H9 (cell line): ENCODE results near the gene ZMYND11. TPM values are rescaled to one million over a fixed set of nuclear protein-coding genes. Genes with fewer than 3 reads are reported as not detected.

Experiments
- DNase-seq: peaks from one replicate; pipeline ENCODE4 v3.0.0-alpha.2; 2017
- H2AFZ ChIP-seq: one replicate; pipeline ENCODE4 v1.6.1; 2013; ENCODE audit warnings: mild to moderate bottlenecking, low read length, control low read depth, moderate library complexity
- H2AK5ac ChIP-seq: 2 replicates; pipeline ENCODE4 v1.6.1; 2013; ENCODE audit warnings: low read length, control low read depth, mixed read lengths; ENCODE audit not compliant: insufficient read length
- H2BK120ac ChIP-seq: one replicate; pipeline ENCODE4 v1.6.1; 2013; ENCODE audit warnings: low read depth, mild to moderate bottlenecking, low read length, control low read depth, inconsistent platforms; ENCODE audit not compliant: poor library complexity, severe bottlenecking
- H2BK12ac ChIP-seq: 2 replicates; pipeline ENCODE4 v1.6.1; 2013; ENCODE audit warnings: low read length, control low read depth, mixed read lengths, low read depth; ENCODE audit not compliant: insufficient read length
- H2BK15ac ChIP-seq: 2 replicates; pipeline ENCODE4 v1.6.1; 2013; ENCODE audit warnings: low read depth, low read length, control low read depth
- H2BK20ac ChIP-seq: one replicate; pipeline ENCODE4 v1.6.1; 2013; ENCODE audit warnings: low read depth, mild to moderate bottlenecking, low read length, control low read depth, inconsistent platforms; ENCODE audit not compliant: poor library complexity, severe bottlenecking
- H2BK5ac ChIP-seq: 2 replicates; pipeline ENCODE4 v1.6.1; 2013; ENCODE audit warnings: low read length, control low read depth, mixed read lengths; ENCODE audit not compliant: insufficient read length
- H3K14ac ChIP-seq: 2 replicates; pipeline ENCODE4 v1.6.1; 2013; ENCODE audit warnings: low read length, control low read depth; ENCODE audit not compliant: insufficient read depth
- H3K18ac ChIP-seq: 2 replicates; pipeline ENCODE4 v1.6.1; 2013; ENCODE audit warnings: low read depth, mild to moderate bottlenecking, mixed read lengths, low read length, control low read depth; ENCODE audit not compliant: insufficient read length
- H3K23ac ChIP-seq: 2 replicates; pipeline ENCODE4 v1.6.1; 2013; ENCODE audit warnings: low read length, control low read depth, mixed read lengths, low read depth; ENCODE audit not compliant: insufficient read length
- H3K23me2 ChIP-seq: 2 replicates; pipeline ENCODE4 v1.6.1; 2013; ENCODE audit warnings: low read depth, mild to moderate bottlenecking, mixed read lengths, low read length, control low read depth; ENCODE audit not compliant: insufficient read length, poor library complexity, severe bottlenecking
- H3K27ac ChIP-seq: 2 replicates; pipeline ENCODE4 v1.5.1; 2013; ENCODE audit warnings: low read length, control low read depth, mixed read lengths, low read depth; ENCODE audit not compliant: insufficient read length
- H3K27me3 ChIP-seq: 2 replicates; pipeline ENCODE4 v1.6.1; 2013; ENCODE audit warnings: low read length, control low read depth, inconsistent platforms; ENCODE audit not compliant: insufficient read depth
- H3K4ac ChIP-seq: 2 replicates; pipeline ENCODE4 v1.6.1; 2013; ENCODE audit warnings: low read depth, mild to moderate bottlenecking, control low read depth, inconsistent platforms, low read length, moderate library complexity
- H3K4me1 ChIP-seq: 2 replicates; pipeline ENCODE4 v1.6.1; 2013; ENCODE audit warnings: low read length, control low read depth, inconsistent platforms; ENCODE audit not compliant: insufficient read depth
- H3K4me2 ChIP-seq: 2 replicates; pipeline ENCODE4 v1.6.1; 2013; ENCODE audit warnings: low read length, control low read depth, mixed read lengths; ENCODE audit not compliant: insufficient read length, insufficient read depth
- H3K56ac ChIP-seq: 2 replicates; pipeline ENCODE4 v1.6.1; 2013; ENCODE audit warnings: low read depth, mild to moderate bottlenecking, mixed read lengths, low read length, control low read depth; ENCODE audit not compliant: insufficient read length
- H3K79me1 ChIP-seq: 2 replicates; pipeline ENCODE4 v1.6.1; 2013; ENCODE audit warnings: low read depth, mild to moderate bottlenecking, moderate library complexity, low read length, control low read depth, inconsistent platforms; ENCODE audit not compliant: insufficient read depth, poor library complexity, severe bottlenecking
- H3K79me2 ChIP-seq: 2 replicates; pipeline ENCODE4 v1.6.1; 2013; ENCODE audit warnings: low read length, control low read depth, inconsistent platforms; ENCODE audit not compliant: insufficient read depth
- H3K9ac ChIP-seq: 2 replicates; pipeline ENCODE4 v1.6.1; 2013; ENCODE audit warnings: low read length, control low read depth, mixed read lengths; ENCODE audit not compliant: insufficient read length; ENCODE audit errors: extremely low read depth
- H3K9me3 ChIP-seq: one replicate; pipeline ENCODE4 v1.6.1; 2013; ENCODE audit warnings: low read depth, low read length, inconsistent platforms; ENCODE audit not compliant: control insufficient read depth
- H3T11ph ChIP-seq: one replicate; pipeline ENCODE4 v1.6.1; 2013; ENCODE audit warnings: mild to moderate bottlenecking, low read length, control low read depth, inconsistent platforms
- H4K20me1 ChIP-seq: one replicate; pipeline ENCODE4 v1.6.1; 2013; ENCODE audit not compliant: control insufficient read depth, insufficient read length, insufficient read depth
- H4K5ac ChIP-seq: 2 replicates; pipeline ENCODE4 v1.6.1; 2013; ENCODE audit warnings: low read depth, mild to moderate bottlenecking, mixed read lengths, low read length, control low read depth; ENCODE audit not compliant: insufficient read length
- H4K8ac ChIP-seq: replicated peaks from 2 replicates; pipeline ENCODE4 v1.6.1; 2013; ENCODE audit warnings: low read length, control low read depth, mixed read lengths, low read depth; ENCODE audit not compliant: insufficient read length
- H4K91ac ChIP-seq: 2 replicates; pipeline ENCODE4 v1.6.1; 2013; ENCODE audit warnings: low read depth, mild to moderate bottlenecking, moderate library complexity, mixed read lengths, low read length, control low read depth; ENCODE audit not compliant: insufficient read length
- H3K27ac Mint-ChIP-seq, 3 experiments: 2 replicates in 2 of 3; 3 replicates in 1 of 3; pipeline ENCODE4 v1.8.0; 2020 to 2021; ENCODE audit warnings: mixed read lengths in 3 of 3, mild to moderate bottlenecking in 1 of 3, moderate library complexity in 1 of 3
- H3K27me3 Mint-ChIP-seq: 2 replicates; pipeline ENCODE4 v1.8.0; 2021; ENCODE audit warnings: low read depth, mild to moderate bottlenecking, moderate library complexity, mixed read lengths
- H3K36me3 Mint-ChIP-seq, 3 experiments: 2 replicates in 2 of 3; 3 replicates in 1 of 3; pipeline ENCODE4 v1.8.0; 2020 to 2021; ENCODE audit warnings: low read depth in 3 of 3, mixed read lengths in 3 of 3; ENCODE audit not compliant: insufficient read depth in 1 of 3
- H3K4me1 Mint-ChIP-seq, 2 experiments: 2 replicates each; pipeline ENCODE4 v1.8.0; 2020; ENCODE audit warnings: mixed read lengths in 2 of 2
- H3K4me3 Mint-ChIP-seq, 2 experiments: 2 replicates in 1 of 2; 3 replicates in 1 of 2; pipeline ENCODE4 v1.8.0; 2020 to 2021; ENCODE audit warnings: mild to moderate bottlenecking in 2 of 2, mixed read lengths in 2 of 2, moderate library complexity in 1 of 2
- H3K9me3 Mint-ChIP-seq, 2 experiments: 2 replicates in 1 of 2; 3 replicates in 1 of 2; pipeline ENCODE4 v1.8.0; 2020; ENCODE audit warnings: mild to moderate bottlenecking in 2 of 2, mixed read lengths in 2 of 2, moderate library complexity in 1 of 2
- WGBS: extraction: QIAGEN DNeasy Blood & Tissue Kit; methylation state at CpG from one replicate; pipeline ENCODE4 v1.1.7; 2013; ENCODE audit warnings: missing lambda C conversion rate, low lambda C conversion rate, mixed read lengths; ENCODE audit not compliant: insufficient read length; ENCODE audit errors: extremely low coverage; 5-methylcytosine and 5-hydroxymethylcytosine counted together
- total RNA-seq: library from RNA; stranded (reverse); gene quantifications from 2 replicates; pipeline ENCODE4 v1.2.1, GENCODE V29; 2021
- TF ChIP-seq, protein P1 (sequence below): fragments of 200-600 bp; sonication (generic); conservative IDR thresholded peaks from 3 replicates; pipeline ENCODE4 v1.8.0; 2021; ENCODE audit warnings: antibody characterized with exemption, mild to moderate bottlenecking

The ZMYND11 gene
- total RNA-seq, 1 experiment from 2014 or later, result 33.7 TPM

DNA sequence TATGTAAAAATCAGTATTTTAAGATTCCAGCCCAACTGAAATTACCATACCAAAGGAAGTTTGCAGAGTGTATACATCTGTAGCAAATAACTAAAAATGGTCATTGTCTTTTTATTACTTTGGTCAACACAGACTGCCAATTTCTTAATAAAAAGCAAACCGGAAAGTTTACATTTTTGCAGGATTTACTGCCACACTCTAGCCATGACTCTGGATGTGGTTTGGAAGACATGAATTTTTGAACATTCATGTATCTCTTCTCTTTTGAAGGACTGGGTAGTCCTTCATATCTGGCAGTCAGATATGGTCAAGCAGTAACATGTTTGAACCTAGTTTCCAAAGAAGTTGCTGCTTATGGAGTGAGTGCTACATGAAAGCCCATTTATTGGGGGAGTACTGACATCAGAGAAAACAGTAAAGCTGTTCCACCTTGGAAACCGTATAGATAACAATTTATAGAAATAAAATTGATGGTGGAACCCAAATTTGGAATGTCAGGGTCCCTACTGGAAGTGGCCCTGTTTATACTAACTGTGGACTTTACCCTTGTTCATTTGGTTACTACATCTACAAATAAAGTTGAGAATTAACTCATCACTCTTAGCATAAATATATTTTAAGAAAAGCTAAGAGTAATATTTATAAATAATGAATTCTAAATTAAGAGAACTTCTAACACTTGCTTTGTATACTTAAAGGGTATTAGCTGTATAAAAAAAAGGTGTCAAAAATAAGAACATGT lies 84.6 kb downstream of the ZMYND11 start:
- no CpG with 5 or more reads among the region's 2 CpGs for WGBS
- Histone ChIP-seq H4K91ac (no peak overlapping the region), H3K18ac (no peak overlapping the region), H2AK5ac (no peak overlapping the region), H3K27ac (no peak overlapping the region), H3K23me2 (no peaks in the 10 kb centered on the region), H3K4me1 (no peaks in the 10 kb centered on the region), H3K4me2 (no peak overlapping the region), H3K9ac (no peak overlapping the region), H4K8ac (no peak overlapping the region), H3K27me3 (no peaks in the 10 kb centered on the region), H3K23ac (no peak overlapping the region), H4K5ac (no peak overlapping the region), H3K9me3 (no peaks in the 10 kb centered on the region), H3K56ac (no peak overlapping the region), H2BK20ac (no peak overlapping the region), H3K4ac (no peak overlapping the region), H2BK120ac (no peak overlapping the region), H3K79me2 (no peaks in the 10 kb centered on the region), H2BK5ac (no peak overlapping the region), H2AFZ (no peak overlapping the region), H2BK12ac (no peak overlapping the region), H3K79me1 (no peaks in the 10 kb centered on the region), H3K14ac (no peak overlapping the region), H3T11ph (no peak overlapping the region), H2BK15ac (no peak overlapping the region), H4K20me1 (no peaks in the 10 kb centered on the region)
- no peaks in the 10 kb centered on the region for H3K27me3 Mint-ChIP-seq
- no peak overlapping the region for H3K27ac Mint-ChIP-seq
- no peaks in the 10 kb centered on the region for H3K36me3 Mint-ChIP-seq
- H3K4me3 Mint-ChIP-seq, result no peak overlapping the region
- no peaks in the 10 kb centered on the region for H3K4me1 Mint-ChIP-seq
- no peak for DNase-seq
- TF ChIP-seq, protein P1, sequence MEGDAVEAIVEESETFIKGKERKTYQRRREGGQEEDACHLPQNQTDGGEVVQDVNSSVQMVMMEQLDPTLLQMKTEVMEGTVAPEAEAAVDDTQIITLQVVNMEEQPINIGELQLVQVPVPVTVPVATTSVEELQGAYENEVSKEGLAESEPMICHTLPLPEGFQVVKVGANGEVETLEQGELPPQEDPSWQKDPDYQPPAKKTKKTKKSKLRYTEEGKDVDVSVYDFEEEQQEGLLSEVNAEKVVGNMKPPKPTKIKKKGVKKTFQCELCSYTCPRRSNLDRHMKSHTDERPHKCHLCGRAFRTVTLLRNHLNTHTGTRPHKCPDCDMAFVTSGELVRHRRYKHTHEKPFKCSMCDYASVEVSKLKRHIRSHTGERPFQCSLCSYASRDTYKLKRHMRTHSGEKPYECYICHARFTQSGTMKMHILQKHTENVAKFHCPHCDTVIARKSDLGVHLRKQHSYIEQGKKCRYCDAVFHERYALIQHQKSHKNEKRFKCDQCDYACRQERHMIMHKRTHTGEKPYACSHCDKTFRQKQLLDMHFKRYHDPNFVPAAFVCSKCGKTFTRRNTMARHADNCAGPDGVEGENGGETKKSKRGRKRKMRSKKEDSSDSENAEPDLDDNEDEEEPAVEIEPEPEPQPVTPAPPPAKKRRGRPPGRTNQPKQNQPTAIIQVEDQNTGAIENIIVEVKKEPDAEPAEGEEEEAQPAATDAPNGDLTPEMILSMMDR, result no peak
- H3K9me3 Mint-ChIP-seq, result no peaks in the 10 kb centered on the region
